ENCODE measurements around the gene ACTR8. TPM values are rescaled to one million over a fixed set of nuclear protein-coding genes. Genes with fewer than 3 reads are reported as not detected.
A peak's percentile ranks its signal among the peaks of the same experiment; 100 is the strongest.

ACTR8 gene
- total RNA-seq, 1 donor from 2014 or later: 45.8 TPM

DNA sequence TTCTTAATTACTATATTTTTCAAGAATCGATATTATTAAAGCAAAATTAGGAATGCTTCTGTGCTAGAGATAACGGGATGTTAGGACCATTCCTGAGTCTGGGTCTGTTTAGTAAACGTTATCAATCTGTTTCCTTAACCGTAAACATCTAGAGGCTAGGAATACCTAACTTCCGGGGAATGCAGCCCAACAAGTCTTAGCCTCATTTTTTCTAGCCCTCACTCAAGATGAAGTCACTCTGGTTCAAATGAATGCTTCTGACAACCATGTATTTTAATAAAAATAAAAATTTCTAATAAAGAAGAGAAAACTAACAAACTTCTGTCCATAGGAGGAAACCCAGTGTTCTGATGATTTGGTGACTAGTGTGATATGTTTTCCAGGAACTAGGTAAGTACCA, 20.8 kb upstream of the ACTR8 start:
- no peaks in the 10 kb centered on the region for H3K36me3 Mint-ChIP-seq

DNA sequence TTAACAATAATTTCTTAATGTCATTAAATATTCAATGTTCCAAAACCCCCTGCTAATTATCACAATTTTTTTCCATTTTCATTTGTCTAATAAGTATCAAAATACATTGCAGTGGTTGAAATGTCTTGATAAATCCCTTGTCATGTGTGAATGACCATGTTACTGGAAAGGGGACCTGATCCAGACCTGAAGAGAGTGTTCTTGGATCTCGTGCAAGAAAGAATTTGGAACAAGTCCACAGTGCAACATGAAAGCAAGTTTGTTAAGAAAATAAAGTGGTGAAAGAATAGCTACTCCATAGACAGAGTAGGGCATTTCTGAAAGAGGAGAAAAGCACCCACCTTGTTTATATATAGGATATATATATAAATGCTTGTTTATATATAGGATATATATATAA, 20.1 kb upstream of the ACTR8 start:
- H3K36me3 Mint-ChIP-seq: no peaks in the 10 kb centered on the region
- no peak for DNase-seq (ENCODE audit: low spot score in 2 of 2, unreplicated experiment in 2 of 2)
- peaks cover 12% of the 10 kb centered on the region for H3K9me3 Mint-ChIP-seq
- peaks cover 8% of the 10 kb centered on the region for H3K4me1 Mint-ChIP-seq
- H3K27me3 Mint-ChIP-seq (ENCODE audit: low read depth): peaks cover 16% of the 10 kb centered on the region
- TF ChIP-seq, protein P1, sequence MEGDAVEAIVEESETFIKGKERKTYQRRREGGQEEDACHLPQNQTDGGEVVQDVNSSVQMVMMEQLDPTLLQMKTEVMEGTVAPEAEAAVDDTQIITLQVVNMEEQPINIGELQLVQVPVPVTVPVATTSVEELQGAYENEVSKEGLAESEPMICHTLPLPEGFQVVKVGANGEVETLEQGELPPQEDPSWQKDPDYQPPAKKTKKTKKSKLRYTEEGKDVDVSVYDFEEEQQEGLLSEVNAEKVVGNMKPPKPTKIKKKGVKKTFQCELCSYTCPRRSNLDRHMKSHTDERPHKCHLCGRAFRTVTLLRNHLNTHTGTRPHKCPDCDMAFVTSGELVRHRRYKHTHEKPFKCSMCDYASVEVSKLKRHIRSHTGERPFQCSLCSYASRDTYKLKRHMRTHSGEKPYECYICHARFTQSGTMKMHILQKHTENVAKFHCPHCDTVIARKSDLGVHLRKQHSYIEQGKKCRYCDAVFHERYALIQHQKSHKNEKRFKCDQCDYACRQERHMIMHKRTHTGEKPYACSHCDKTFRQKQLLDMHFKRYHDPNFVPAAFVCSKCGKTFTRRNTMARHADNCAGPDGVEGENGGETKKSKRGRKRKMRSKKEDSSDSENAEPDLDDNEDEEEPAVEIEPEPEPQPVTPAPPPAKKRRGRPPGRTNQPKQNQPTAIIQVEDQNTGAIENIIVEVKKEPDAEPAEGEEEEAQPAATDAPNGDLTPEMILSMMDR (IDR thresholded peaks at IDR 0.05; ENCODE audit: unreplicated experiment): no peak
- H3K27ac Mint-ChIP-seq: no peak overlapping the region
- H3K4me3 Mint-ChIP-seq: no peak overlapping the region

More for the DNA sequence above, 20.8 kb upstream of the ACTR8 start:
- Mint-ChIP-seq H3K9me3 (peaks cover 13% of the 10 kb centered on the region), H3K4me3 (no peak overlapping the region), H3K27ac (no peak overlapping the region), H3K27me3 (ENCODE audit: low read depth) (peaks cover 10% of the 10 kb centered on the region), H3K4me1 (peaks cover 8% of the 10 kb centered on the region)
- DNase-seq (ENCODE audit: low spot score in 2 of 2, unreplicated experiment in 2 of 2): no peak
- TF ChIP-seq, protein P1 (IDR thresholded peaks at IDR 0.05; ENCODE audit: unreplicated experiment): no peak

DNA sequence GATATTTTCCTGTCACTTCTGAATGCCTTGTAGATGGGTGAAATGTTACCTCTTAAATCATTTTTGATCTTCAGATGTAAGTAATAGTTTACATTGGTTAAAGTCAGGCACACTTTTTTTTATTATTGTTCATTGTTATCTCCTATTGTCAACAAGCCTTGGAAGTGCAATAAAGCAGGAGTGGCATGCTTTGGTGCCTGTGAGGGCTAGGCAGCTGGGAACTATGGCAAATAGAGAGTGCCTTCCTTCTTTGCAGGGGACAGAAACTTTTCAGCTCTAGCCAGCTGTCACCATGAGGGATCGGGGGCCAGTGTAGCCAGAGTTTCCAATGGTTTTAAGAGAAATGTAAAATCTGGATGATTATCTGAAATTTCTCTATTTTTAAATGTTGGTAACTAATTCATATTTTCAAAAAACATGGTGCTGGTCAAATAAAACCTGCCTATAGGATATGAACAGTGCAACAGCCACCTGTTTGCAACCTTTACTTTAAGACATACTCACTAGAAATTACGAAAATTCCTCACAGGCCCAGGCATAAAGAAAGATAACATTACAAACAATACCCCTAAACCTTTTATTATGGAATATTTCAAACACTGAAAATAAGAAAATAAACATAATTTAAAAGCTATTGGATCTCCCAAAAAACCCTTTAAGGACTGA, 18.8 kb upstream of the ACTR8 start:
- no peaks in the 10 kb centered on the region for H3K36me3 Mint-ChIP-seq
- peaks cover 25% of the 10 kb centered on the region for H3K27me3 Mint-ChIP-seq (ENCODE audit: low read depth)
- no peak for DNase-seq (ENCODE audit: low spot score in 2 of 2, unreplicated experiment in 2 of 2)
- no peak overlapping the region for H3K27ac Mint-ChIP-seq
- TF ChIP-seq, protein P1 (IDR thresholded peaks at IDR 0.05; ENCODE audit: unreplicated experiment): no peak
- H3K9me3 Mint-ChIP-seq: no peaks in the 10 kb centered on the region
- peaks cover 8% of the 10 kb centered on the region for H3K4me1 Mint-ChIP-seq
- H3K4me3 Mint-ChIP-seq: no peak overlapping the region

DNA sequence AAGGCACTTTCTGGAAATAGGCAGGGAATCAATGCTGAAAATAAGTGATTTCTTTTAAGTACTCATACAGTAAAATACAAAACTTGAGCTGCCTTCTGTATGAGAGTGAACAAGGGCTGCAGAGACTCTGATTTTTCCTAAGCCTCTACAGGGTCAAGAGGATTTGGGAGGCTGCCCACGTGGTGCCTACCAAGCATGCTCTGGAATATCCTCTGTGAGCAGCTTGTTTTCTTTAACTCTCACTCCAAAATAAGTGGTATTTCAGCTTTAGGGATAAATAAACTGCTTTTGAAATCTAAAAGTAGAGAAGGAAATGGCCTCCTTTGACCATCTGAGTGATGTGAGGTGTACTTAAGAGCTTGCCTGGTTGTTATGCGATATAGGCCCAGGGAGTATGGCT, 17.8 kb upstream of the ACTR8 start:
- H3K9me3 Mint-ChIP-seq: no peaks in the 10 kb centered on the region
- no peak overlapping the region for H3K4me3 Mint-ChIP-seq
- H3K4me1 Mint-ChIP-seq: peaks cover 8% of the 10 kb centered on the region
- H3K27me3 Mint-ChIP-seq (ENCODE audit: low read depth): peaks cover 34% of the 10 kb centered on the region
- no peak for DNase-seq (ENCODE audit: low spot score in 2 of 2, unreplicated experiment in 2 of 2)
- TF ChIP-seq, protein P1 (IDR thresholded peaks at IDR 0.05; ENCODE audit: unreplicated experiment): no peak
- no peaks in the 10 kb centered on the region for H3K36me3 Mint-ChIP-seq
- no peak overlapping the region for H3K27ac Mint-ChIP-seq

DNA sequence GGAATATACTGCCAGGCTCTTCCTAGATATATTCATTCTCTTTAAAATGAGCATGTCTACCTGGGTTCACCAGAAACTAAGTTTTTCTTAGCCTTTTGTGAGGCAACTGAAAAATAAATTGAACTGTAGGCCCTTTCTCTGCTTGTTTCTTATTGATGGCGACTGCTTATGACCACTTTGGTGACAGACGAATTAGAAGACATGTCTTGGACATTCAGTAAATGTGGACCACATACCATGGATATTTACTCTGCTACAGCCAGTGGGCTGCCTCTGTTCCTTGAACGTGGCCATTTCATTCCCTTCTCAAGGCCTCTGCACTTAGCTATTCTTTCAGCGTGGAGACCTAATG, 10.3 kb upstream of the ACTR8 start:
- Mint-ChIP-seq H3K27me3 (ENCODE audit: low read depth) (peaks cover 34% of the 10 kb centered on the region), H3K27ac (peak overlapping the region; percentile 100), H3K36me3 (peaks cover 1% of the 10 kb centered on the region), H3K4me3 (peak overlapping the region; percentile 98), H3K4me1 (peaks cover 30% of the 10 kb centered on the region), H3K9me3 (no peaks in the 10 kb centered on the region)
- no peak for DNase-seq (ENCODE audit: low spot score in 2 of 2, unreplicated experiment in 2 of 2)
- TF ChIP-seq, protein P1 (IDR thresholded peaks at IDR 0.05; ENCODE audit: unreplicated experiment): no peak

Measured in mesothelial cell of epicardium (in vitro differentiated cells).